GM18505 (cell line): ENCODE results near the gene KLHL13.
"Not testable (repeated sequence)": the region's sequence is repeated elsewhere in the genome, so short reads cannot be mapped to it uniquely, and the experiment has no call there.

Experiments
- ATAC-seq: cut with Tn5 transposase; IDR thresholded peaks from one replicate; pipeline ENCODE4 v1.9.1; 2021; ENCODE audit not compliant: unreplicated experiment
- POLR2A ChIP-seq: IDR thresholded peaks from 4 replicates; pipeline ENCODE4 v1.6.1; 2011; ENCODE audit warnings: borderline replicate concordance; ENCODE audit not compliant: insufficient read depth, insufficient read length; ENCODE audit errors: extremely low read depth

KLHL13 gene

GRCh38 chrX:117969782-117970181 lies 146.8 kb downstream of the KLHL13 start:
- no peak for TF ChIP-seq POLR2A
- no peak for ATAC-seq

DNA sequence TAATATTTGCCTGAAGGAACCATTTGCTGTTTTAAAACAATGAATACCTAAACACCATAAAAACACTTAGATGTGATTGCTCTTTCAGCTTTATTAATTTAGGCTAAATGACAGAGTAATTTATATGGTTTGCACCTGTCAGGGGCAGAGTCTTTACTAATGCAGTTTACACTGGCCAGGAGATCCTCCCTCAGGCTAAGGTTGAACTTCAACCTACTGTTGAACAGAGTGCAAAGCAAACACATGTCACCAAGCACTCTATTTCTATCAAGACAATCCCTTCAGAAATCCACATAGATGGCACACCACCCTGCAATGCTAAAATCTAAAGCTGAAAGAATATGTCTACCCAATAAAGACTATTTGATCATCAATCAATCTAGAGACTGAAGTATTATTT lies 147.3 kb downstream of the KLHL13 start:
- TF ChIP-seq POLR2A = no peak
- ATAC-seq = no peak

DNA sequence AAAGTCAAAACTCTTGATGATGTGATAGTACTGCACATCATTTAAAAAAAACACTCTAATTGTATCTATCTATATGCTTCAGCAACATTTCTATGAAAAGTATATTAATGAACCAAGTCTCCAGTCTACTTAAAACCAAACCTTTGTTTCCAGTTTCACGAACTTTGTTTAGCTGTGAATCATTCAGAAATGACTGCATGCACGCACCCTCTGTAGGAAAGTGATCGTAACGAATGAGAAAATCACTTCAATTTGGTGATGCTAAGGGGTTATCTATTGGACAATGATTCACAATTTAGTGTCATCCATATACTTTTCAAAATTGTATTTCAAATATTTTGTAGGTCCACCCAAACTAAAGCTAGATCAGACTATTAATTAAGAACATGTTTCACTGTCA lies 157.6 kb downstream of the KLHL13 start:
- no peak for TF ChIP-seq POLR2A
- no peak for ATAC-seq

DNA sequence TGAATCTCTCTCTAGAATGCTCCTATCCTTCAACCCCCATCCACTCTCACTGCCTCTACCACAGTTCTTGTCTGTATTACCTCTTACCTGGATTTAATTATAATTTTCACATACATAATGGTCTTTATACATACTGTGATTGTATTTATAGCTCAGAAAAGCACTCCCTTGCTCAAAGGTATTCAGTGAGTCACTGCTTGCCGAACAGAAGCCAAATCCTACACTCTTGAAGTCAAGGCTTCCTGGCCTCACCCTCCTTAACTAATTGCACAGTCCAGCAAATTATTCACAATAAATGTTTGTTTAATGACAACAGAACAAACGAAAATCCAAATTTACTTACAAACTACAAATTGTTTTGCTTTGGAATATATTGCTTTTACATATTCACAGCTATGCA lies 159.5 kb downstream of the KLHL13 start:
- no peak for ATAC-seq

GRCh38 chrX:117939296-117939695 lies 177.3 kb downstream of the KLHL13 start:
- not testable (repeated sequence) for ATAC-seq

More for the DNA sequence above, 159.5 kb downstream of the KLHL13 start:
- no peak for TF ChIP-seq POLR2A

- ATAC-seq = no peak
- TF ChIP-seq POLR2A = no peak
Measured at GRCh38 chrX:117936118-117936517, 180.5 kb downstream of the KLHL13 start.

DNA sequence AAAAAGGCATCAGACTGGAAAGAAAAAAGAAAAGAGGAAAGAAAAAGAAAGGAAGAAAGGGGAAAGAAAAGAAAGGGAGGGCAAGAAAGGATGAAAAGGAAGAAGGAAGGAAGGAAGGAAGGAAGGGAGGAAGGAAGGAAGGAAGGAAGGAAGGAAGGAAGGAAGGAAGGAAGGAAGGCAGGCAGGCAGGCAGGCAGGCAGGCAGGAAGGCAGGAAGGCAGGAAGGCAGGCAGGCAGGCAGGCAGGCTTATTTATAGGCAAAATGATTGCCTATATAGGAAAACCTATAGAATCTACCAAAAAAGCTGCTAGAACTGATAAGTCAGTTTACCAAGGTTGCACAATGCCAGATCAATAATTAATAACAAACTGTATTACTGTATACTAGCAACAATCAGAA lies 186.5 kb downstream of the KLHL13 start:
- not testable (repeated sequence) for ATAC-seq

GRCh38 chrX:117919755-117920154 lies 196.9 kb downstream of the KLHL13 start:
- TF ChIP-seq POLR2A = no peak

DNA sequence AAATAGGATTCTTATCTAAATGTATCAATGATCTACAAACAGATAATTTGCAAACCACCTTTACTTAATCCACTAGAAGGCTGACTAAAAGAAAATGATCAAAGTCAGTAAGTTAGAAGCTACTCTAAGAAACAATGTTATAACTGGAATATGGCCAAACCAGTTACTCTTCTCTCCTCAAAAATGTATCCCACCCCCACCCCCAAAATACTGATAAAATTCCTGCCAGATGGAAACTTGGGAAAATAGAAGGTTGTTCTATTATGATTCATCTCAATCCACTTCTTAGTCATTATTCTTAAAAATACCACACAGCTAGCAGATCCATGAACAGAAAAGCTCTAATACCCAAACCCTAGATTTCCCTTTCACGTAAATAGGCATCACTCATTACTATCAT lies 206.4 kb downstream of the KLHL13 start:
- ATAC-seq = no peak
- no peak for TF ChIP-seq POLR2A

More at GRCh38 chrX:117919755-117920154, 196.9 kb downstream of the KLHL13 start:
- ATAC-seq = no peak

DNA sequence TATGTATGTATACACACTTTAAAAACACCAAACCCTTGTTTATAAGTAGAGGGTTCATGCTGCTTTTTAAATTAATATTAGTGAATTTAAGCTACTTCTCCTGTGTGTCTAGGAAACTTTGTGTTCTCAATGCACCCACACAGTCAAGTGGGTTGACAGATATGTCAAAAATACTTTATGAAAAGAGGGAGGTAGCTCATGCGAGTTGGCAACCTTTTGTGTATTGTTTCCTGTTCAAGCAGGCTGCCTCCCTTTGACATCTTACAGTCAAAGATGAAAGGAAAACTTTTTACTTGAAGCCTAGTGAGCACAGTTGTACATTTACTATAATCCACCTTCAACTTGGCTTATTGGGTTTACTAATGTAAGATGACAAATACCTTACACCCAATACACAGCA lies 218.4 kb downstream of the KLHL13 start:
- ATAC-seq = no peak
- no peak for TF ChIP-seq POLR2A

- no peak for ATAC-seq
- no peak for TF ChIP-seq POLR2A
Measured at GRCh38 chrX:117895418-117895817, 221.2 kb downstream of the KLHL13 start.

GRCh38 chrX:117892469-117892868 lies 224.1 kb downstream of the KLHL13 start:
- no peak for TF ChIP-seq POLR2A
- ATAC-seq = no peak

DNA sequence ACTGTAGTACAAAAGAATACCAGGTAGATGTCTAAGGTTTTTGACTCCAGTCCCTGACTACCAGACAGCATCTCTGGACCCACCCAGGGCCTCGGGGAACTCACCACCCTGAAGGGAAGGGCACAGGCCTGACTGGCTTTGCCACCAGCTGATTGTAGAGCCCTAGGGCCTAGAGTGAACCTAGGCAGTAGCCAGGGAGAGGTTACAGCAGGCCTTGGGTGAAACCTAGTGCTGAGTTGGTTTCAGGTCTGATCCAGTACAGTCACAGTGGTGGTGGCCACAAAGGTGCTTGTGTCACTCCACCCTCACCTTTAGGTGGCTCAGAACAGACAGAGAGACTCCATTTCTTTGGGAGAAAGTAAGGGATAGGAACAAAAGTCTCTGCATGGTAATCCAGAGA lies 244.8 kb downstream of the KLHL13 start:
- TF ChIP-seq POLR2A = no peak
- ATAC-seq = no peak

DNA sequence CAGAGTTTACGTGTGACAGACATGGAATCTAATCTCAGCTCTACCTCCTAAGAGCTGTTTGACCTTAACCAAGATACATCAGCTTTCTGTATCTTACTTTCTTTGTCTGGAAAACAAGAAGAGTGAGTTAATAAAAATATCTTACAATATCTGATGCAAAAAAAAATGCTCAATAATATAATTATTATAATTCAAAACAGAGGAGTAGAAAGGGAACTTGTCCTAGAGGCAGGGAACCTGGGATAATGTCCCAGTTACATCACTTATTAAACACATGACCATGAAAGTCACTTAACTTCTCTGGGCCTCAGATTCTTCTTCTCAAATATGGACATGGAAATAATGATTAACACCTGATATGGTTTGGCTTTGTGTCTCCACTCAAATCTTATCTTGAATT lies 256.1 kb downstream of the KLHL13 start:
- ATAC-seq = no peak
- TF ChIP-seq POLR2A = no peak

DNA sequence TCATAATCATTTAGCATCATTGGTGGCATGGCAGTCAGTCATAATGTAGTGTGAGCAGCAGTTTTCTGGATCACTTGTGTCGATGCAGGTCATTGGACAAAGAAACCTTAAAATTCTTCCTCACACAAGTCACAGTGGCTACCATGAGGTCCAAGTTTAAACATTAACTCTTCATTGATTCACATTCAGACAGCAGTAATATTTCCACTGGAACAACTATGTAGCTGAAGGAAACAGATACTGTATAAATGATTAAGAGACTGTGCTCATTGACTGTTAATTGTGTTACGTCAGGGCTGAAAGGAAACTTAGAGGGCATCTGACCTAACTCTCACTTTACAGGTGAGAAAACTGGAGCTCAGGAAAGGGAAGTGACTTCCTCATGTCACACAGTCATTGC lies 261.8 kb downstream of the KLHL13 start:
- no peak for ATAC-seq
- no peak for TF ChIP-seq POLR2A
